DND-41 (cell line): ENCODE measurements around the gene ZFHX3.

Source experiments
- EZH2 ChIP-seq: IDR thresholded peaks from 3 replicates; pipeline ENCODE4 v1.6.1; 2012; ENCODE audit warnings: borderline replicate concordance, low read depth, mild to moderate bottlenecking, moderate library complexity, low read length, inconsistent platforms; ENCODE audit not compliant: severe bottlenecking
- TF ChIP-seq, protein P1 (sequence below): IDR thresholded peaks from 2 replicates; pipeline ENCODE4 v1.5.1; 2012; ENCODE audit warnings: borderline replicate concordance, low read length, moderate library complexity, mild to moderate bottlenecking; ENCODE audit not compliant: poor library complexity, severe bottlenecking; ENCODE audit errors: extremely low read depth

DNA sequence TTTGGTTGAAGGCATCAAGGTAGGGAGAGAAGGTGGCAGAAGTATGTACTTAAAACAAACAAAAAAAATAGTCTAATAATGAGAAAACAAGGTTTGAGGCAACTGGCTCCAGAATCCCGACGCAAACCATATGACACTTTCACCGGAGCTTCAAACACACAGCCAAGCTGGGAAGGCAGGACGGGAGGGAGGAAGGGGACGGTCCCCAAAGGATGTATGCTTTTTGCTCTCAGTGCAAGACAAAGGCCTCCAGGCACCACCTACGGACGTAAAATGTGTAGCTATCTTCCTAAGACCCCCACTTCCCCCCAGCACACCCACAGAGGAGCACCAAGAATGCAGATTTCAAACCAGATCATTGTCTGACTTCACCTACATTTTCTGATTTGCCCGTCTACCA is 102.3 kb downstream of the ZFHX3 start:
- TF ChIP-seq, protein P1, sequence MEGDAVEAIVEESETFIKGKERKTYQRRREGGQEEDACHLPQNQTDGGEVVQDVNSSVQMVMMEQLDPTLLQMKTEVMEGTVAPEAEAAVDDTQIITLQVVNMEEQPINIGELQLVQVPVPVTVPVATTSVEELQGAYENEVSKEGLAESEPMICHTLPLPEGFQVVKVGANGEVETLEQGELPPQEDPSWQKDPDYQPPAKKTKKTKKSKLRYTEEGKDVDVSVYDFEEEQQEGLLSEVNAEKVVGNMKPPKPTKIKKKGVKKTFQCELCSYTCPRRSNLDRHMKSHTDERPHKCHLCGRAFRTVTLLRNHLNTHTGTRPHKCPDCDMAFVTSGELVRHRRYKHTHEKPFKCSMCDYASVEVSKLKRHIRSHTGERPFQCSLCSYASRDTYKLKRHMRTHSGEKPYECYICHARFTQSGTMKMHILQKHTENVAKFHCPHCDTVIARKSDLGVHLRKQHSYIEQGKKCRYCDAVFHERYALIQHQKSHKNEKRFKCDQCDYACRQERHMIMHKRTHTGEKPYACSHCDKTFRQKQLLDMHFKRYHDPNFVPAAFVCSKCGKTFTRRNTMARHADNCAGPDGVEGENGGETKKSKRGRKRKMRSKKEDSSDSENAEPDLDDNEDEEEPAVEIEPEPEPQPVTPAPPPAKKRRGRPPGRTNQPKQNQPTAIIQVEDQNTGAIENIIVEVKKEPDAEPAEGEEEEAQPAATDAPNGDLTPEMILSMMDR: no peak
- TF ChIP-seq EZH2: no peak
